K562 (cell line): ENCODE results near the gene CD40. TPM values are rescaled to one million over a fixed set of nuclear protein-coding genes. Genes with fewer than 3 reads are reported as not detected.

Experiments used
- ATAC-seq: fragments of 200-7000 bp; cut with Tn5 transposase; 3 replicates; pipeline ENCODE4 v1.9.1; 2020; ENCODE audit warnings: moderate library complexity
- BruUV-seq: library from RNA; stranded (reverse); fragments of 400-500 nt; replicated peaks from 2 replicates; lab custom pipeline; 2021; lab: Mats Ljungman, UMichigan
- CTCF ChIA-PET: fragments of 300-600 bp; formaldehyde crosslinking; extraction: SDS; loops from one replicate; lab custom pipeline; 2021; ENCODE audit warnings: low intra/inter-chr PET ratio; lab: Yijun Ruan, JAX
- POLR2A ChIA-PET: fragments of 300-600, 350-650 bp; sonication (Branson Sonifier 250); formaldehyde crosslinking; extraction: SDS; loops from one replicate; lab custom pipeline; 2021; ENCODE audit warnings: antibody characterized with exemption, inconsistent platforms; lab: Yijun Ruan, JAX
- DNase-seq, 4 experiments: peaks; one replicate each; pipeline versions ENCODE4 v3.0.0 to v3.0.0-alpha.2; 2011 to 2018; ENCODE audit warnings: low spot score in 3 of 4, mixed read lengths in 3 of 4; ENCODE audit errors: extremely low read depth in 1 of 4
- FAIRE-seq: peaks from 2 replicates; lab custom pipeline; 2011; peaks lifted over from hg19 to GRCh38; lab: Jason Lieb, UNC
- H2AFZ ChIP-seq: 2 replicates; pipeline ENCODE4 v1.6.0; 2011; ENCODE audit warnings: low read depth, low read length, control low read depth, inconsistent platforms
- H3K27ac ChIP-seq: fragments of 200-600 bp; 3 replicates; pipeline ENCODE4 v1.8.0; 2011; ENCODE audit warnings: low read depth, mild to moderate bottlenecking, control low read depth, inconsistent platforms, low read length, moderate library complexity, mixed read lengths; ENCODE audit errors: extremely low read depth
- H3K27me3 ChIP-seq, 2 experiments: fragments of 300-600 bp in 1 of 2; 2 replicates in 1 of 2; 3 replicates in 1 of 2; pipeline versions ENCODE4 v1.6.0 to v1.8.0; 2011; ENCODE audit warnings: inconsistent platforms in 2 of 2, low read length in 2 of 2, mild to moderate bottlenecking in 1 of 2, mixed read lengths in 1 of 2, moderate library complexity in 1 of 2; ENCODE audit not compliant: control insufficient read depth in 2 of 2, insufficient read depth in 2 of 2
- H3K36me3 ChIP-seq: fragments of 300-600 bp; 3 replicates; pipeline ENCODE4 v1.8.0; 2011; ENCODE audit warnings: mild to moderate bottlenecking, low read length, inconsistent platforms; ENCODE audit not compliant: control insufficient read depth, insufficient read depth
- H3K4me1 ChIP-seq, 2 experiments: fragments of 200-600 bp in 1 of 2; replicated peaks in 1 of 2; 2 replicates in 1 of 2; 3 replicates in 1 of 2; pipeline versions ENCODE4 v1.5.1 to v1.8.0; 2011; ENCODE audit warnings: inconsistent platforms in 2 of 2, low read length in 2 of 2, mild to moderate bottlenecking in 1 of 2, mixed read lengths in 1 of 2, moderate library complexity in 1 of 2; ENCODE audit not compliant: control insufficient read depth in 2 of 2, insufficient read depth in 2 of 2
- H3K4me2 ChIP-seq: 2 replicates; pipeline ENCODE4 v1.6.1; 2011; ENCODE audit warnings: low read length, control low read depth, inconsistent platforms, mixed read lengths; ENCODE audit not compliant: insufficient read depth
- H3K4me3 ChIP-seq: fragments of 200-600 bp; sonication (generic), shearing (Covaris generic); 2 replicates; pipeline ENCODE4 v1.5.1; 2016; ENCODE audit warnings: control low read depth, inconsistent platforms
- H3K79me2 ChIP-seq: fragments of 200-600 bp; 3 replicates; pipeline ENCODE4 v1.8.0; 2011; ENCODE audit warnings: low read length, inconsistent platforms; ENCODE audit not compliant: control insufficient read depth, insufficient read depth
- H3K9ac ChIP-seq, 2 experiments: 2 replicates each; pipeline versions ENCODE4 v1.6.0 to v1.6.1; 2011; ENCODE audit warnings: low read depth in 2 of 2, low read length in 2 of 2, control low read depth in 1 of 2, inconsistent platforms in 1 of 2, mild to moderate bottlenecking in 1 of 2, mixed read lengths in 1 of 2; ENCODE audit not compliant: insufficient read depth in 1 of 2
- H3K9me1 ChIP-seq: one replicate; pipeline ENCODE4 v1.6.0; 2011; ENCODE audit warnings: inconsistent platforms, mild to moderate bottlenecking, low read length, moderate library complexity; ENCODE audit not compliant: control insufficient read depth, insufficient read depth
- H3K9me3 ChIP-seq: replicated peaks from 2 replicates; pipeline ENCODE4 v1.5.1; 2011; ENCODE audit warnings: low read depth, low read length, inconsistent platforms; ENCODE audit not compliant: control insufficient read depth, insufficient read depth
- H4K20me1 ChIP-seq: replicated peaks from 2 replicates; pipeline ENCODE4 v1.6.1; 2011; ENCODE audit warnings: low read length, inconsistent platforms, mixed read lengths; ENCODE audit not compliant: control insufficient read depth, insufficient read depth
- BCL6 ChIP-seq: fragments of 250-450 bp; sonication (Bioruptor Pico); IDR thresholded peaks from 2 replicates; pipeline ENCODE4 v1.4.0; 2020
- CEBPG ChIP-seq, 3 experiments: fragments of 200-800 bp in 1 of 3; sonication (Bioruptor generic) in 1 of 3; sonication (generic) in 1 of 3; formaldehyde crosslinking in 1 of 3; IDR thresholded peaks in 2 of 3; conservative IDR thresholded peaks in 1 of 3; 2 replicates each; pipeline versions ENCODE4 v1.6.1 to v1.8.0; 2016 to 2022; ENCODE audit warnings: missing compliant biosample characterization in 2 of 3, missing genetic modification characterization in 2 of 3, mild to moderate bottlenecking in 1 of 3, missing genetic modification reagents in 1 of 3
- GTF2A2 ChIP-seq: IDR thresholded peaks from 2 replicates; pipeline ENCODE4 v1.6.1; 2016; ENCODE audit warnings: mild to moderate bottlenecking, missing genetic modification characterization, missing compliant biosample characterization
- JUN ChIP-seq, 2 experiments: sonication (generic) in 1 of 2; formaldehyde crosslinking in 1 of 2; IDR thresholded peaks; 2 replicates each; pipeline versions ENCODE4 v1.6.1 to v1.8.0; 2012 to 2022; ENCODE audit warnings: borderline replicate concordance in 2 of 2, mild to moderate bottlenecking in 2 of 2, improper control_type of control experiment in 1 of 2, low read depth in 1 of 2, low read length in 1 of 2, missing genetic modification reagents in 1 of 2
- MCM3 ChIP-seq: fragments of 450-650 bp; IDR thresholded peaks from 2 replicates; pipeline ENCODE4 v1.6.1; 2016
- PCBP1 ChIP-seq: fragments of 200-400 bp; formaldehyde crosslinking; IDR thresholded peaks from 2 replicates; pipeline ENCODE4 v1.6.1; 2018; ENCODE audit warnings: mild to moderate bottlenecking, low read depth, low read length; ENCODE audit not compliant: poor library complexity, severe bottlenecking
- POLR2A ChIP-seq: fragments of 450-650 bp; conservative IDR thresholded peaks from 2 replicates; pipeline ENCODE4 v1.6.1; 2016
- PRPF4 ChIP-seq: fragments of 200-400 bp; formaldehyde crosslinking; IDR thresholded peaks from one replicate; pipeline ENCODE4 v1.6.1; 2017; ENCODE audit warnings: low read length, low read depth, mild to moderate bottlenecking; ENCODE audit not compliant: insufficient read depth, poor library complexity, severe bottlenecking
- RB1 ChIP-seq: fragments of 450-650 bp; IDR thresholded peaks from 2 replicates; pipeline ENCODE4 v1.6.1; 2017; ENCODE audit warnings: low read depth, mild to moderate bottlenecking
- RBM25 ChIP-seq: fragments of 200-400 bp; formaldehyde crosslinking; IDR thresholded peaks from 2 replicates; pipeline ENCODE4 v1.6.1; 2018; ENCODE audit warnings: low read length, low read depth, moderate library complexity; ENCODE audit not compliant: severe bottlenecking
- RBM34 ChIP-seq: fragments of 200-400 bp; formaldehyde crosslinking; IDR thresholded peaks from 2 replicates; pipeline ENCODE4 v1.6.1; 2018; ENCODE audit warnings: low read length, borderline replicate concordance; ENCODE audit not compliant: insufficient read depth
- ZNF224 ChIP-seq: sonication (generic); formaldehyde crosslinking; IDR thresholded peaks from 2 replicates; pipeline ENCODE4 v1.8.0; 2022; ENCODE audit warnings: mild to moderate bottlenecking, missing genetic modification reagents
- ZNF263 ChIP-seq: sonication (generic); formaldehyde crosslinking; IDR thresholded peaks from 2 replicates; pipeline ENCODE4 v1.8.0; 2022; ENCODE audit warnings: mild to moderate bottlenecking, missing genetic modification reagents, borderline replicate concordance
- ZNF280A ChIP-seq: fragments of 450-650 bp; IDR thresholded peaks from 2 replicates; pipeline ENCODE4 v1.6.1; 2018; ENCODE audit warnings: mild to moderate bottlenecking, low read depth; ENCODE audit not compliant: partially characterized antibody
- WGBS: fragments of 100-300 bp; shearing (Covaris generic); methylation state at CpG from one replicate; pipeline ENCODE4 v1.1.6; 2016; ENCODE audit warnings: low coverage, mixed read lengths; ENCODE audit not compliant: insufficient coverage; ENCODE audit errors: missing lambda C conversion rate; 5-methylcytosine and 5-hydroxymethylcytosine counted together
- in situ Hi-C: fragments of 300-500 bp; cut with MboI; formaldehyde crosslinking; loops from 4 replicates; pipeline ENCODE4 v1.15.0; 2018; ENCODE audit warnings: inconsistent platforms, mixed read lengths
- intact Hi-C: fragments of 100-400 bp; cut with micrococcal nuclease; formaldehyde crosslinking; loops from 2 replicates; pipeline ENCODE4 v1.14.2; 2022
- polyA plus RNA-seq, 8 experiments: library from polyadenylated mRNA; depleted of rRNA in 4 of 8; stranded (reverse) in 5 of 8; unstranded in 3 of 8; fragments of >200 nt; fragmentation: Nextera tagmentation in 2 of 8; fragmentation: Illumina TruSeq in 1 of 8; extraction: Ambion mirVana in 2 of 8; extraction: Trizol in 1 of 8; gene quantifications; 2 replicates each; pipeline versions ENCODE4 v1.2.1 to v1.2.3, GENCODE V29; 2011 to 2014; ENCODE audit warnings: inconsistent platforms in 1 of 8, missing spikeins in 1 of 8
- total RNA-seq, 7 experiments: library from RNA; depleted of rRNA in 6 of 7; stranded (reverse); fragments of >200 nt in 6 of 7; fragmentation: Illumina TruSeq in 2 of 7; extraction: Trizol in 2 of 7; gene quantifications; 2 replicates each; pipeline versions ENCODE4 v1.2.1 to v1.2.3, GENCODE V29; 2011 to 2021; ENCODE audit warnings: low replicate concordance in 1 of 7

Gene CD40
- total and polyA plus RNA-seq, 9 of the 15 experiments (the other 6 are each of a cell fraction or from before 2014, with no cell fraction given) = 0.76 to 3.7 (median 1.6) TPM

GRCh38 chr20:46160661-46161060 is 42.5 kb downstream of the CD40 start:
- CTCF ChIA-PET = no interaction called here
- Histone ChIP-seq H3K4me3 (no peak overlapping the region), H3K4me2 (no peak overlapping the region), H3K27ac (no peak overlapping the region), H3K36me3 (no peaks in the 10 kb centered on the region), H3K4me1 (no peaks in the 10 kb centered on the region), H3K79me2 (no peaks in the 10 kb centered on the region), H3K27me3 (peaks cover 8 to 55% of the 10 kb centered on the region in 2 experiments; a peak in 3 of 5 replicates)
- intact Hi-C loops = no loop called here
- POLR2A ChIA-PET = interaction anchor here (0.6 kb wide), 1 partner anchor 17 kb away, joined by 3 read pairs; no protein-coding TSS in a partner anchor
- in situ Hi-C loops = no loop called here
- DNase-seq (no peak), ATAC-seq (no peak), FAIRE-seq (no peak)
- BruUV-seq = no TSS peak
- WGBS = 0% methylated on average over 4 of the region's 5 CpGs
- TF ChIP-seq RBM34 (no peak), BCL6 (CRISPR knock-in tag) (no peak), RBM25 (no peak), ZNF280A (no peak), MCM3 (no peak), CEBPG (CRISPR knock-in tag; IDR thresholded peaks at IDR 0.05) (no peak), CEBPG (tag; conservative IDR thresholded peaks at IDR 0.05 in 1 of 2, IDR thresholded peaks at IDR 0.05 in 1 of 2) (no peak), POLR2A (no peak), ZNF263 (CRISPR knock-in tag) (no peak), ZNF224 (no peak), PRPF4 (no peak), RB1 (no peak), JUN (IDR thresholded peaks at IDR 0.05; ENCODE audit: borderline replicate concordance, low read depth, low read length) (no peak), JUN (CRISPR knock-in tag; IDR thresholded peaks at IDR 0.05; ENCODE audit: borderline replicate concordance) (no peak), GTF2A2 (tag) (no peak), PCBP1 (no peak)
- TF ChIP-seq, all 486 proteins: peak for 0
- Histone ChIP-seq H3K9me3 (no peaks in the 10 kb centered on the region), H4K20me1 (no peaks in the 10 kb centered on the region; the same call in 1 of the 2 replicates), H2AFZ (no peak overlapping the region), H3K9ac (no peak overlapping the region), H3K9me1 (no peaks in the 10 kb centered on the region)
